PC-3 (cell line): Measurements from ENCODE around the gene UBASH3A. TPM values are rescaled to one million over a fixed set of nuclear protein-coding genes. Genes with fewer than 3 reads are reported as not detected.
A peak's percentile ranks its signal among the peaks of the same experiment; 100 is the strongest.

Experiments used
- ATAC-seq: fragments of 200-7000 bp; cut with Tn5 transposase; 2 replicates; pipeline ENCODE4 v1.9.1; 2020; ENCODE audit warnings: mild to moderate bottlenecking, moderate library complexity
- BruUV-seq: library from RNA; stranded (reverse); fragments of 400-500 nt; replicated peaks from 2 replicates; lab custom pipeline; 2021; lab: Mats Ljungman, UMichigan
- CTCF ChIA-PET: fragments of 300-600 bp; sonication (Branson Sonifier 250); formaldehyde crosslinking; loops from one replicate; lab custom pipeline; 2022; ENCODE audit warnings: antibody characterized with exemption; lab: Charles Lee
- POLR2A ChIA-PET: fragments of 300-600 bp; sonication (Branson Sonifier 250); formaldehyde crosslinking; loops from one replicate; lab custom pipeline; 2022; ENCODE audit warnings: antibody characterized with exemption; ENCODE audit not compliant: unreplicated experiment; lab: Charles Lee
- DNase-seq: peaks from one replicate; pipeline ENCODE4 v3.0.0-alpha.2; 2015
- H2AFZ ChIP-seq: fragments of 300-600 bp; sonication (generic); 2 replicates; pipeline ENCODE4 v1.6.0; 2016; ENCODE audit warnings: antibody characterized with exemption, low read length
- H3F3A ChIP-seq: fragments of 300-600 bp; sonication (generic); one replicate; pipeline ENCODE4 v1.6.0; 2017; ENCODE audit warnings: antibody characterized with exemption, low read length, control low read depth, mild to moderate bottlenecking; ENCODE audit not compliant: unreplicated experiment
- H3K27ac ChIP-seq: fragments of 300-600 bp; sonication (generic); 2 replicates; pipeline ENCODE4 v1.5.1; 2016; ENCODE audit warnings: mild to moderate bottlenecking, low read length
- H3K27me3 ChIP-seq: fragments of 300-600 bp; sonication (generic); 2 replicates; pipeline ENCODE4 v1.6.1; 2016; ENCODE audit warnings: low read length, mixed read lengths
- H3K36me3 ChIP-seq: fragments of 300-600 bp; sonication (generic); 2 replicates; pipeline ENCODE4 v1.6.1; 2016; ENCODE audit warnings: low read depth, mixed run types, low read length, mixed read lengths
- H3K4me1 ChIP-seq: fragments of 300-600 bp; sonication (generic); 2 replicates; pipeline ENCODE4 v1.5.1; 2016; ENCODE audit warnings: low read length; ENCODE audit not compliant: insufficient read depth
- H3K4me2 ChIP-seq: fragments of 300-600 bp; sonication (generic); 2 replicates; pipeline ENCODE4 v1.6.0; 2016; ENCODE audit warnings: low read length
- H3K4me3 ChIP-seq: fragments of 300-600 bp; sonication (generic); 2 replicates; pipeline ENCODE4 v1.5.1; 2016; ENCODE audit warnings: mild to moderate bottlenecking, low read length, mixed read lengths
- H3K79me2 ChIP-seq: fragments of 300-600 bp; sonication (generic); 2 replicates; pipeline ENCODE4 v1.6.1; 2017; ENCODE audit warnings: low read length, mixed read lengths
- H3K9ac ChIP-seq: fragments of 300-600 bp; sonication (generic); 2 replicates; pipeline ENCODE4 v1.6.0; 2016; ENCODE audit warnings: mild to moderate bottlenecking, low read length
- H3K9me2 ChIP-seq: fragments of 300-600 bp; sonication (generic); replicated peaks from 2 replicates; pipeline ENCODE4 v1.6.1; 2016; ENCODE audit warnings: mixed run types, low read length, mixed read lengths
- H3K9me3 ChIP-seq: fragments of 300-600 bp; sonication (generic); 2 replicates; pipeline ENCODE4 v1.6.1; 2016; ENCODE audit warnings: low read length, mixed read lengths
- H4K20me1 ChIP-seq: fragments of 300-600 bp; sonication (generic); 2 replicates; pipeline ENCODE4 v1.6.1; 2016; ENCODE audit warnings: low read length, mixed read lengths
- CTCF ChIP-seq: fragments of 300-600 bp; sonication (generic); conservative IDR thresholded peaks from 2 replicates; pipeline ENCODE4 v1.5.1; 2017; ENCODE audit warnings: antibody characterized with exemption, low read depth, mild to moderate bottlenecking, low read length
- EZH2 ChIP-seq: fragments of 300-600 bp; sonication (generic); IDR thresholded peaks from one replicate; pipeline ENCODE4 v1.6.1; 2017; ENCODE audit warnings: antibody characterized with exemption, mild to moderate bottlenecking, low read length; ENCODE audit not compliant: unreplicated experiment
- EZH2phosphoT487 ChIP-seq: fragments of 300-600 bp; sonication (generic); IDR thresholded peaks from 2 replicates; pipeline ENCODE4 v1.6.1; 2018; ENCODE audit warnings: mild to moderate bottlenecking, antibody characterized with exemption, low read length, borderline replicate concordance
- intact Hi-C: fragments of 100-400 bp; cut with micrococcal nuclease; formaldehyde crosslinking; loops from 2 replicates; pipeline ENCODE4 v1.9.0; 2023
- total RNA-seq: library from RNA; depleted of rRNA; stranded (reverse); fragments of >200 nt; gene quantifications from 2 replicates; pipeline ENCODE4 v1.2.3, GENCODE V29; 2014

UBASH3A gene
- total RNA-seq, 1 experiment from 2014 or later, result 1.0 TPM

GRCh38 chr21:42389449-42389835 is 14.3 kb upstream of the UBASH3A start:
- Histone ChIP-seq H3F3A (no peaks in the 10 kb centered on the region), H3K4me3 (no peak overlapping the region), H3K79me2 (no peaks in the 10 kb centered on the region), H3K4me1 (peaks cover 33% of the 10 kb centered on the region), H3K27ac (peak overlapping the region; percentile 70), H2AFZ (peak overlapping the region; percentile 1), H3K27me3 (no peaks in the 10 kb centered on the region), H3K9me3 (no peaks in the 10 kb centered on the region), H3K36me3 (no peaks in the 10 kb centered on the region), H3K4me2 (peak overlapping the region; percentile 25), H4K20me1 (no peaks in the 10 kb centered on the region), H3K9ac (0 out of 2 replicates have a peak overlapping the region, but pooled peaks have one; percentile 5), H3K9me2 (no peaks in the 10 kb centered on the region)
- peak; percentile 80 for DNase-seq
- POLR2A ChIA-PET, result no interaction called here
- intact Hi-C loops, result loop anchor here (1.0 kb wide), 1 partner anchor 14 kb away; the partner anchor contains the start of gene UBASH3A
- TF ChIP-seq EZH2, result no peak
- no peak for TF ChIP-seq CTCF
- TF ChIP-seq EZH2phosphoT487, result no peak
- BruUV-seq, result no TSS peak
- CTCF ChIA-PET, result interaction anchor here (0.6 kb wide), 1 partner anchor 71 kb away, joined by 3 read pairs; no protein-coding TSS in a partner anchor
- peak; percentile 89 for ATAC-seq

GRCh38 chr21:42390193-42390592 is 13.5 kb upstream of the UBASH3A start:
- Histone ChIP-seq H3K27me3 (no peaks in the 10 kb centered on the region), H3F3A (no peaks in the 10 kb centered on the region), H3K9me2 (no peaks in the 10 kb centered on the region), H4K20me1 (no peaks in the 10 kb centered on the region), H3K9ac (peak overlapping the region; percentile 38), H3K27ac (peak overlapping the region; percentile 70), H3K79me2 (no peaks in the 10 kb centered on the region), H3K36me3 (no peaks in the 10 kb centered on the region), H3K9me3 (no peaks in the 10 kb centered on the region), H3K4me2 (peak overlapping the region; percentile 25), H3K4me3 (no peak overlapping the region), H3K4me1 (peaks cover 31% of the 10 kb centered on the region), H2AFZ (no peak overlapping the region; the same call in 1 of the 2 replicates)
- TF ChIP-seq CTCF (no peak), EZH2phosphoT487 (no peak), EZH2 (no peak)
- ChIA-PET CTCF (no interaction called here), POLR2A (no interaction called here)
- intact Hi-C loops, result no loop called here
- no TSS peak for BruUV-seq
- ATAC-seq (peak; percentile 42), DNase-seq (peak; percentile 59)

- ATAC-seq, result no peak
- no peaks in the 10 kb centered on the region for H3K27me3 ChIP-seq
- H3K4me3 ChIP-seq, result no peak overlapping the region
- H2AFZ ChIP-seq, result no peak overlapping the region
- CTCF ChIA-PET, result no interaction called here
- no peak overlapping the region for H3K4me2 ChIP-seq
- H4K20me1 ChIP-seq, result no peaks in the 10 kb centered on the region
- H3K36me3 ChIP-seq, result no peaks in the 10 kb centered on the region
- no peaks in the 10 kb centered on the region for H3K9me3 ChIP-seq
- no peak for DNase-seq
- intact Hi-C loops, result no loop called here
- no peaks in the 10 kb centered on the region for H3K9me2 ChIP-seq
- H3F3A ChIP-seq, result no peaks in the 10 kb centered on the region
- peaks cover 31% of the 10 kb centered on the region for H3K4me1 ChIP-seq
- H3K9ac ChIP-seq, result no peak overlapping the region
- no peak overlapping the region for H3K27ac ChIP-seq
- BruUV-seq, result TSS peak; percentile 95
- TF ChIP-seq EZH2 (no peak), EZH2phosphoT487 (no peak), CTCF (no peak)
- no peaks in the 10 kb centered on the region for H3K79me2 ChIP-seq
- POLR2A ChIA-PET, result no interaction called here
Measured at GRCh38 chr21:42390696-42391095, 13.0 kb upstream of the UBASH3A start.
